Amniotic stem cell (primary cell): ENCODE measurements around the gene PFAS.

Experiments
- DNase-seq: peaks from one replicate; lab custom pipeline; 2025; lab: John Stamatoyannopoulos, UW

Gene PFAS

GRCh38 chr17:8294814-8295316 is 45.8 kb downstream of the PFAS start:
- no peak for DNase-seq

DNA sequence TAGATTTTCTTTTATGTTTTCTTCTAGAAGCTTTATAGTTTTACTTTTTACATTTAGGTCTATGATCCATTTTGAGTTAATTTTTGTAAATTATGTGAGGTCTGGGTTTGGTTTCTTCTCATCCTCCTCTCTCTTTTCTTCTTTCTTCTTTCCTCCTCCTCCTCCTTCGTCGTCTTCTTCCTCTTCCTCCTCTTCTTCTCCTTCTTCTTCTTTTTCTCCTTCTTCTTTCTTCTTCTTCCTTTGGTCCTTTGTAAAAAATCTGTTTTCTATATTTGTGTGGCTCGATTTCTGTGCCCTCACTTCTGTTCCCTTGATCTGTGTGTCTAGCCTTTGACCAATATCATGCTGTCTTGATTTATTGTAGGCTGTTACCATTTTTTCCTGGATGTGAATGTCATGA is 51.1 kb downstream of the PFAS start:
- no peak for DNase-seq

DNA sequence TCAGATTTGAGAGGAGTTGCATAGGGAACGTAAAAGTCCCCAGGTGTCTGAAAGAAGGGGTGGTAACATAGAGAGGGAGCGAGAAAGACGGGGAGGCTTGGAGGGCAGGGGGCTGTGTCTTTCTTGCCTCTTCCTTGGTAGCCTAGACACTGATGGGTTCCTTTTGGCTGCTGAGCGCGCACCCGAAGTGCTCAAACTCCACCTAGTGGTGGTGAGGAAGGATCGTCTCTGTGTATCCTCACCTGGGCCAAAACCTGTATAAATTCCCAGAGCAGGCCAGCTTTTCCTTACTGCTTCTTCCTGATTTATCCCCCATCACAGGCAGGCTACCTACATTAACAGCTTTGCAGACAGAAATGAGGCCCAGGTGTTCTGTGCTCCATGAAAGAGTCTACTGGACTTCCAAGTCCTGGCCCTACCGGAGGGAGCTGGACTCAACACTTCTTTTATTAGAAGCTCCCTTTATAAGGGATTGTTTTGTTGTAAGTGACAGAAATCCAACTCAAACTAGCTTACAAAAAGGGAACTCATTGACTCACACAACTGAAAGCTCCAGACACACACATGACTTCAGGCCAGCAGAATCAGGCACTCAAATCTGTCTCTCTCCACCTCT is 51.6 kb downstream of the PFAS start:
- peak; percentile 41 for DNase-seq

DNA sequence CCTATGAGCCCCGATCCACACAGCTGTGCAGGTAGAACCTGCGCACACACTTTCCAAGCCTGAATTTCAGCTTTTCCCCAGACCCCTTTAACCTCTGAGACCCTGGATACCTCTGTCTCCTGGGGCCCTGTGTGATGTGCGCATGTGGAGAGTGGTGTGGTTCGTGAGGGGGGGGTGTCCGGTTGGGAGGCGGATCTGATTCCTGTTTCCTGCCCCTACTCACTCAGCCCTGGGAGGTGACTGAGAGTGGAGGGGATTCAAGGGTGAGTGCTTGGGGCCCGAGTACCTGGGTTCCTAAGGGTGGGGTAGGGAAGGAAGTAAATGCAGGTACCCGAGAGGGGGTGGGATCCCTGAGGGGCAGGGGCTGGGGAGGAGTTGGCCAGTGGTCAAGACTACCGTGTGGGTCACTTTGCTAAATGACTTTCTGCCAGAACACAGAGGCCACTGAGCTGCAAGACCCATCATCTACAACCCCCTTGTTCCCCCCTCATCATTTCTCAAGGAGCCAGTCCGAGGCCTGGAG is 61.6 kb downstream of the PFAS start:
- no peak for DNase-seq

- no peak for DNase-seq
Observed at GRCh38 chr17:8311131-8311790, 62.2 kb downstream of the PFAS start.

GRCh38 chr17:8312251-8312650 is 63.2 kb downstream of the PFAS start:
- DNase-seq, result no peak

DNA sequence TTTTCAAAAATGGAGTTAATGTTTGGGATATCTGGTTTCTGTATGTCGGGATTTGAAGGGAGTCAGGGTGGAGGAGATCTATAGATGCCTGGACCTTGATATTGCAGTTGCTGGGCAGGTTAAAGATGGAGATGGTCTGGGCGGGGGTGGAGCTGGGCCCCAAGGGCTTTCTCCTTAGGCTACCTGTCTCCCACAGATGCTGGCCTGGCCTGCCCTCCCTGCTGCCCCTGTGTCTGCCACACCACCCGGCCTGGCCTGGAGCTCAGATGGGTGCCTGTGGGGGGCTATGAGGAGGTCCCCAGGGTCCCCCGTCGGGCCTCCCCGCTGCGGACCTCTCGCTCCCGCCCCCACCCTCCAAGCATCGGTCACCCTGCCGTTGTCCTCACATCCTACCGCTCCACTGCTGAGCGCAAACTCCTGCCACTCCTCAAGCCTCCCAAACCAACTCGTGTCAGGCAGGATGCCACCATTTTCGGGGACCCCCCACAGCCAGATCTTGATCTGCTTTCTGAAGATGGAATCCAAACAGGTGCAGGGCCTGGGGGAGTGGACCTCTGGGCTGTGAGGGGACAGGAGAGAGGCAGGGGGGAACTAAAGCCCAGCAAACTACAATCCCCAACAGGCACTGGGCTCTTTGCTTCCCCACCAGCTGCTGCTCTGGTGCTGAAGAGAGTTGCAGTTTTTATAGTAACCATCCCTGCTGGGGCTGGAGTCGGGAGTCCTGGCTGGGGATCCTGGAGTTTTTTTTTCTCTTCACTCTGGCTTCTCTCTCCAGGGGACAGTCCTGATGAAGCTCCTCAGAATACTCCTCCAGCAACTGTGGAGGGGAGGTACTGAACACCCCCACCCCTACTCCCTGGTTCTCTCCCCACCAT is 63.9 kb downstream of the PFAS start:
- no peak for DNase-seq

DNA sequence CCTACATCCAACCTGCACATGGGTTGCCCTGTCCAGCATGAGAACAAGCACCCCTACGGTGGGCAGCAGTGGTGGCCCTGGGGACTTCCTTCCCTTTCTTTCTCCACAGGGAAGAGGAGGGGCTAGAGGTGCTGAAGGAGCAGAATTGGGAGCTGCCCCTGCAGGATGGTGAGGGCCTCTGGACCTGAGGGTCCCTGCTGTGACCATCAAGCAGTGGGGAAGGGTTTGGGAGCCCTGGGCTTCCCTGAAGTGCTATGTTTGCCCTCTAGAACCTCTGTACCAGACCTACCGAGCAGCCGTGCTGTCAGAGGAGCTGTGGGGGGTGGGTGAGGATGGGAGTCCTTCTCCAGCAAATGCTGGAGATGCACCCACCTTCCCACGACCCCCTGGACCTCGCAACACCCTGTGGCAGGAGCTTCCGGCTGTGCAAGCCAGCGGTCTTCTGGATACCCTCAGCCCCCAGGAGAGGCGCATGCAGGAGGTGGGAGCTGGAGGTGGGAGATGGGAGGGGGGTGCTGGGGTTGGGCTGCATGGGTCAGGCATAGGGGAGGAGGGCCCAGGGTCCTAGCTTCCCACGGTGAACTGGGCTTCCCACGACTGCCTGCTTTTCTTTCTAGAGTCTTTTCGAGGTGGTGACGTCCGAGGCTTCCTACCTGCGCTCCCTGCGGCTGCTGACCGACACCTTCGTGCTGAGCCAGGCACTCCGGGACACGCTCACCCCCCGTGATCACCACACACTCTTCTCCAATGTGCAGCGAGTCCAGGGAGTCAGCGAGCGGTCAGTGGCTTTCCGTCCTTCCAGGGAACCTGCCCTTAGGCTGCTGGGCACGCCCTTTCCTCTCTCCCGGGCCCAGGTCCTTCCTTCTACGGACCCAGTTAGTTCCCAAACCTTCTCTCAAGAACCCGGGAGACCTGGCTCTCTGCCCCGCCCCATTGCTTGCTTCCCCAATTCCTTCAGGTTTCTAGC is 66.0 kb downstream of the PFAS start:
- no peak for DNase-seq

DNA sequence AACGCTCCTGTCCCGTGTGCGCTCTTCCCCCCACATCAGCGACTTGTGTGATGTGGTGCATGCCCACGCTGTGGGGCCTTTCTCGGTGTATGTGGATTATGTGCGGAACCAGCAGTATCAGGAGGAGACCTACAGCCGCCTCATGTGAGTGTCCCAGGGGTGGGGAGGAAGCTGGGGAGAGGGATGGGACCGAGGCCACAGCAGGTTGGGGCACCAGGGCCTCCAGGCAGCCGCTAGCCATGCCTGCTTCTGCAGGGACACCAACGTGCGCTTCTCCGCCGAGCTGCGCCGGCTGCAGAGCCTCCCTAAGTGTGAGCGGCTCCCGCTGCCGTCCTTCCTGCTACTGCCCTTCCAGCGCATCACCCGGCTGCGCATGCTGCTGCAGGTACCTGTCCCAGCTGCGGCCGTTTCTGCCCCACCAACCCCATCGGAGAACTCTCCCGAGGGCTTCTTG is 66.7 kb downstream of the PFAS start:
- no peak for DNase-seq

DNA sequence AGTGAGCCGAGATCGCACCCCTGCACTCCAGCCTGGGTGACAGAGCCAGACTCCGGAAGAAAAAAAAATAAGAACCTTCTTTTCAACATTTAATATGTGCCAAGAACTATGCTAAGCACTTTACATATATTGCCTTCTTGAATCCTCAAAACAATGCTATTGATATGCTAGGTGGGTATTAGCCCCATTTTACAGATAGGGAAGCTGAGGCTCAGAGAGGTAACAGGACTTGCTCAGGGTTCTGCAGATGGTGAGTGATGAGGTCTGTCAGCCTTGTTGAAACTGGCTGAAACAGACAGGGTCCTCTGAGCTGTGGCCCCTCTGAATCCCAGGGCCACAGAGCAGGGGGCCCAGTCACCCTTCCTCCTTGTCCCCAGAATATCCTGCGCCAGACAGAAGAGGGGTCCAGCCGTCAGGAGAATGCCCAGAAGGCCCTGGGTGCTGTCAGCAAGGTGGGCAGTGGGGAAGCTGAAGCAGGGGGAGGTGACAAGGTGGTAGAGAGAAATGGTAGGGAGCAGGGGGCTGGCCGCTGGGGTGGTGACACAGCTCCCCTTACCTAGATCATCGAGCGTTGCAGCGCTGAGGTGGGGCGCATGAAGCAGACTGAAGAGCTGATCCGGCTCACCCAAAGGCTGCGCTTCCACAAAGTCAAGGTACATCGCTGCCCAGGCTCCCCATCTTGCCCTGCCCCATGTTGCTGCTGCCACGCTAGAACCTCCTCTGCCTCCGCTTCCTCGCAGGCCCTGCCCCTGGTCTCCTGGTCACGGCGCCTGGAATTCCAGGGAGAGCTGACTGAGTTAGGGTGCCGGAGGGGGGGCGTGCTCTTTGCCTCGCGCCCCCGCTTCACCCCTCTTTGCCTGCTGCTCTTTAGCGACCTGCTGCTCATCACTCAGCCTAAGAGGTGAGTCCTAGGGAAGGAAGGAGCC is 69.2 kb downstream of the PFAS start:
- no peak for DNase-seq
